PFSK-1 (cell line): Measurements from ENCODE around the gene BMI1.

Source experiments
- FOXP2 ChIP-seq: optimal IDR thresholded peaks from 2 replicates; pipeline ENCODE3; 2011; ENCODE audit warnings: borderline replicate concordance, control low read depth, inconsistent platforms; ENCODE audit not compliant: insufficient read depth; ENCODE audit errors: extremely low read length, extremely low read depth
- POLR2AphosphoS5 ChIP-seq: IDR thresholded peaks from 2 replicates; pipeline ENCODE4 v1.6.1; 2012; ENCODE audit warnings: low read depth, mild to moderate bottlenecking, control low read depth, low read length, moderate library complexity
- SIN3A ChIP-seq: IDR thresholded peaks from 2 replicates; pipeline ENCODE4 v1.6.1; 2012; ENCODE audit warnings: mild to moderate bottlenecking, low read length, moderate library complexity, borderline replicate concordance; ENCODE audit not compliant: insufficient read depth
- TAF1 ChIP-seq: IDR thresholded peaks from 2 replicates; pipeline ENCODE4 v1.6.1; 2012; ENCODE audit warnings: low read length, control low read depth, borderline replicate concordance; ENCODE audit not compliant: insufficient read depth
- TF ChIP-seq, protein P1 (sequence below), 2 experiments: IDR thresholded peaks; 2 replicates each; pipeline versions ENCODE4 v1.6.1 to v1.8.0; 2011 to 2012; ENCODE audit warnings: low read depth in 2 of 2, low read length in 2 of 2, control low read depth in 1 of 2, inconsistent platforms in 1 of 2, mild to moderate bottlenecking in 1 of 2, moderate library complexity in 1 of 2; ENCODE audit not compliant: insufficient read depth in 1 of 2

The BMI1 gene

DNA sequence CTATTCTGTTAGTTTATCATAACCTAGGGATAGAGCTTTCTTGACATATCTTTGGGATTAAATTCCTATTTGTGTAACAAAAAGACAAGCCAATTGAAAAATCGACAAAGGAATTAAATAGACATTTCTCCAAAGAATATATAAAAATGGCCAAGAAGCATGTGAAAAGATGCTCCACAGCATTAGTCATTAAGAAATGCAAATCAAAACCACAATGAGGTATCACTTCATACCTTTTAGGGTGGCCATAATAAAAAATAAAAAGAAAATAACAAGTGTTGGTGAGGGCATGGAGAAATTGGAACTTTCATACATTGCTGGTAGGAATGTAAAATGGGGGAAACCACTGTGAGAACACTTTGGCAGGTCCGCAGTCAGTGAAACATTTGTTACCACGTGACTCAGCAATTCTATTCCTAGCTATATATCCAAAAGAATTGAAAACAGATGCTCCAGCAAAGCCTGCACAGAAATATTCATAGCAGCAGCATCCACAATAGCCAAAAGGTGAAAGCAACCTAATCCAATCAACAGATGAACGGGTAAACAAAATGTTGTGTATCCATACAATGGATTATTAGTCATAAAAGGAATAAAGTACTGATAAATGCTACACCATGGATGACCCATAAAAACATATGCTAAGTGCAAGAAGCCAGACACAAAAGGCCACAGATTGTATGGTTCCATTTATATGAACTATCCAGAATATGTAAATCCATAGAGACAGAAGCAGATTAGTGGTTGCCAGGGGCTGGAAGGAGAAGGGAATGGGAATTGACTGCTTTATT, 44.9 kb downstream of the BMI1 start:
- TF ChIP-seq TAF1, result no peak
- TF ChIP-seq, protein P1, sequence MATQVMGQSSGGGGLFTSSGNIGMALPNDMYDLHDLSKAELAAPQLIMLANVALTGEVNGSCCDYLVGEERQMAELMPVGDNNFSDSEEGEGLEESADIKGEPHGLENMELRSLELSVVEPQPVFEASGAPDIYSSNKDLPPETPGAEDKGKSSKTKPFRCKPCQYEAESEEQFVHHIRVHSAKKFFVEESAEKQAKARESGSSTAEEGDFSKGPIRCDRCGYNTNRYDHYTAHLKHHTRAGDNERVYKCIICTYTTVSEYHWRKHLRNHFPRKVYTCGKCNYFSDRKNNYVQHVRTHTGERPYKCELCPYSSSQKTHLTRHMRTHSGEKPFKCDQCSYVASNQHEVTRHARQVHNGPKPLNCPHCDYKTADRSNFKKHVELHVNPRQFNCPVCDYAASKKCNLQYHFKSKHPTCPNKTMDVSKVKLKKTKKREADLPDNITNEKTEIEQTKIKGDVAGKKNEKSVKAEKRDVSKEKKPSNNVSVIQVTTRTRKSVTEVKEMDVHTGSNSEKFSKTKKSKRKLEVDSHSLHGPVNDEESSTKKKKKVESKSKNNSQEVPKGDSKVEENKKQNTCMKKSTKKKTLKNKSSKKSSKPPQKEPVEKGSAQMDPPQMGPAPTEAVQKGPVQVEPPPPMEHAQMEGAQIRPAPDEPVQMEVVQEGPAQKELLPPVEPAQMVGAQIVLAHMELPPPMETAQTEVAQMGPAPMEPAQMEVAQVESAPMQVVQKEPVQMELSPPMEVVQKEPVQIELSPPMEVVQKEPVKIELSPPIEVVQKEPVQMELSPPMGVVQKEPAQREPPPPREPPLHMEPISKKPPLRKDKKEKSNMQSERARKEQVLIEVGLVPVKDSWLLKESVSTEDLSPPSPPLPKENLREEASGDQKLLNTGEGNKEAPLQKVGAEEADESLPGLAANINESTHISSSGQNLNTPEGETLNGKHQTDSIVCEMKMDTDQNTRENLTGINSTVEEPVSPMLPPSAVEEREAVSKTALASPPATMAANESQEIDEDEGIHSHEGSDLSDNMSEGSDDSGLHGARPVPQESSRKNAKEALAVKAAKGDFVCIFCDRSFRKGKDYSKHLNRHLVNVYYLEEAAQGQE (IDR thresholded peaks at IDR 0.05; ENCODE audit: insufficient read depth in 1 of 2, low read depth in 2 of 2, low read length in 2 of 2), result no peak
- TF ChIP-seq SIN3A, result no peak
- TF ChIP-seq FOXP2, result no peak
- no peak for TF ChIP-seq POLR2AphosphoS5

DNA sequence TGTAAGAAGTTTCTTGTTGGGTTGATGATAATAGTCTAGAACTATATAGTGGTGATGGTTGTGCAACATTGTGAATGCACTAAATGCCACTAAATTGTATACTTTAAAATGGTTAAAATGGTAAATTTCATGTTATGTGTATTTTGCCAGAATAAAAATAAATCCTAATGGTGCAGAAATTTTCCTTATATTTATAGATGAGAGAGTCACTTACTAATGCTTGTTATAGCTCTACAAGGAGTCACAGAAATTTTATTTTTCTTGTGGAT, 45.5 kb downstream of the BMI1 start:
- TF ChIP-seq FOXP2 (no peak), TAF1 (no peak), SIN3A (no peak), POLR2AphosphoS5 (no peak)
- TF ChIP-seq, protein P1 (IDR thresholded peaks at IDR 0.05; ENCODE audit: insufficient read depth in 1 of 2, low read depth in 2 of 2, low read length in 2 of 2), result no peak

DNA sequence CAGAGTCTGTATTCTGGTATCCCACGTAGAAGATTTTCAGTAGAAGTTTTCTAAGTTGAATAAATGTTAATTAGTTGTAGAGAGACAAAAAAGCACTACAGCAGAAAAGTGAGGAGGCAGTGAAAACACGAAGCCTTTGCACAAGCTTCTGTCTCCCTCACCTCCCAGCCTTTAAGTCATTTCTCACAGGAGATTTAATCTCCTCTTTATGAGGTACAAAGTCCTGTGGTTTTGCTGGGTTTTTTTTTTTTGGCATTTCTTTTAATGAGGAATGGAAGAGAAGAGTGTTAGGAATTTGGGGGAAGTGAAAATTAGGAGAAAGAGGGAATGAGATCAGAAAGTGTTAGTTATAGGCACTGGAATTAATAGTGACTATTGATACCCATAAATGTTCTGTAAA, 45.9 kb downstream of the BMI1 start:
- TF ChIP-seq, protein P1 (IDR thresholded peaks at IDR 0.05; ENCODE audit: insufficient read depth in 1 of 2, low read depth in 2 of 2, low read length in 2 of 2), result no peak
- TF ChIP-seq SIN3A (no peak), FOXP2 (no peak), POLR2AphosphoS5 (no peak), TAF1 (no peak)

DNA sequence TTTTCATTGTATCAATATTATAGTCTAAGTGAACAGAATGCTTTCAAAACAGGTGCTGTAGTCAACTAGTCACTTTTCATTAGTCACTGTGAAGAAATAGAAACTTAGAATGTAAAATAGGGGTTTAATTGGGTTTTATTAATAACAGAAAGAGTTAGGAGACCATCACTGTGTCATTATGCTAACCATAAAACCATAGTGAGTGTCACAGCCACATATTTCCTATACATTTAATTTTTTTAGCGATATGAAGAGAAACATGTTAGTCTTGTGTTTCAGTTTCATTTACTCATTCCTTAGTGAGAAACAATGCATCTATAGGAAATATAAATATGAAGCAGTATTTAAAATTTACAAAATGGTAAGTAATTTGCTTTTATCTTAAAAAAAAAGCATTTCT, 46.6 kb downstream of the BMI1 start:
- TF ChIP-seq SIN3A (no peak), TAF1 (no peak), FOXP2 (no peak), POLR2AphosphoS5 (no peak)
- TF ChIP-seq, protein P1 (IDR thresholded peaks at IDR 0.05; ENCODE audit: insufficient read depth in 1 of 2, low read depth in 2 of 2, low read length in 2 of 2), result no peak

DNA sequence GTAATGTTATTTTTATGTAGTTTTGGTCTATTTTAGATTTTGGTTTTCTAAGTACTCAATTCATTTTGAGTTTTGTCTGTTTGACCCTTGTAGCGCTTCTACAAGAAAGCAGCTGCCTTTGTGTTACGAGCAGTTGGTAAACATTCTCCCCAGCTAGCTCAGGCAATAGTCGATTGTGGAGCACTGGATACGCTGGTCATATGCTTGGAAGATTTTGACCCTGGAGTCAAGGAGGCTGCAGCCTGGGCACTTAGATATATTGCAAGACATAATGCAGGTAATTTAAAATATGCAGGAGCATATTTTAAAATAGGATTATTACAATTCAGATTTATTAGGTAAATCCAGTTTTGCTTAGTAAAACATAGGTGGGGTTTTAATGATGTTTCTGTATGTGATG, 47.5 kb downstream of the BMI1 start:
- TF ChIP-seq POLR2AphosphoS5 (no peak), TAF1 (no peak), SIN3A (no peak), FOXP2 (no peak)
- TF ChIP-seq, protein P1 (IDR thresholded peaks at IDR 0.05; ENCODE audit: insufficient read depth in 1 of 2, low read depth in 2 of 2, low read length in 2 of 2), result no peak
